ENCODE results near the gene HYI. TPM values are rescaled to one million over a fixed set of nuclear protein-coding genes. Genes with fewer than 3 reads are reported as not detected.

Gene HYI
- total RNA-seq, 2 donors from 2014 or later: 5.7 to 25.8 TPM

DNA sequence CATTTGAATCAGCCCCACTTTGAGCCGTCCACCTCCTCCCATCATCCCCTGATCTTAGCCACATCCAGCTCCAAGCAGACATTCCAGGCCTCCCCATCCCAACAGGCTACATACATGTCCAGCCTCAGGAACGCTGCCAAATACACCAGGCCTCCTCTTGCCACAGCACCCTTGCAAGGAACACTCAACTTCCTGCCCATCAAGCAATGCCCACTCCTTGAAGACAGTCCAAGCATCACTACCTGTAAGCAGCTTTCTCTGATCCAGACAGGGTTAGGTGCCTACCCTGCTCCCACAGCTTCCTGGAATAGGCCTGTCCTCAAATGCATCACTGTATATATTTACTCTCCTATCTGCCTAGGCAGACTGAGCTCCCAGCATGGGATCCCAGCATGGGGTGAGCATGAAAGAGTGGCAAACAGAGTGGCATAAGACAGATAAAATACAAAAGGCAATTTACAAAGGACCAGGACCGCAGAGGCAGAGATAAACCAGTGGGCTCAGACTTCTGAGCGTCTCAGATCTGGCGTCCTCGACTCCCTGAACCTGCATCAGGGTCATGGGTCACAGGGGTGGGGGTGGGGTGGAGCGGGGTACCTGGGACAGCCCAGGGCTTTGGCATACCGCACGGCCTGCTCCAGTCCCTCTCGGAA, 816 bp downstream of the HYI start:
- peak; percentile 3 for ATAC-seq (replicated peaks)
- Mint-ChIP-seq H3K4me1 (peaks cover 22% of the 10 kb centered on the region), H3K4me3 (peak overlapping the region; percentile 71), H3K36me3 (ENCODE audit: low read depth) (peaks cover 40% of the 10 kb centered on the region), H3K9me3 (no peaks in the 10 kb centered on the region), H3K27ac (peak overlapping the region; percentile 81), H3K27me3 (peaks cover under 1% of the 10 kb centered on the region)

DNA sequence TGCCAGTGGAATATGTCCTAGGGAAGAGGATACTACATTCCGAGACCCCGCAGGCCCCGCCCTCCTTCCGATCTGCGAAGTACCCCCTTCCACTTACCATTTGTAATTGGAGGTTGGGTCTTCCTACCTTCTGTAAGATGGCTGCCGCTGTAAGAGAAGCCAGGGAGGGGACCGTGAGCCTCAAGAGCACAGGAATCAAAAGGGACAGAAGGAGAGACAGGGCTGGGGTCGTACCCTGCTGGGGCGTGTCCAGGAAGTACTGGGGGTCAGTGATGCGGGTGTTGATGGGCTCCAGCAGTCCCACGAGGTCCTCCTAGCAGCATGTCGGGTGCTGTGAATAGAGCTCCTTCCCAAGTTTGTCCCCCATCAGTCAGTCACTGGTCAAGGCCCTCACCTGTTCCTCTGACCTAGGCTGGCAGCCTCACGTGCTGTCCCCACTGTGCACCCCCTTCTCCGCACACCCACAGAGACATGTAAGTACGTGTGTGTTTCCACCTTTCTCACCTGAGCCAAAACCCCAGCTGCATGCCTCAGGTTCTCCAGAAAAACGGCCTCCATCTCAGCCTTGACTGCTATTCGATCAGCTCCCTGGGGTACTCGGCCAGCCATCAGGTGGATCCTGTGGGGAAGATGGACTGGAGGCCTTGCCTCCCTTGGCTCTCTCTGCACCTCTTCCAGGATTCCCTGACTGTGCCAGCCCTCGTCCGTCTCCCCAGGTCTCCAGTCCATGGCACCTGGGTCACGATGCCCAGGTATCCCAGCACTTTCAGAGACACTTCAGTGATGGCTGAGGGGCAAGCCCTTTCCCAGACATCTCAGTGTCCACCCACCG, 1.8 kb downstream of the HYI start:
- Mint-ChIP-seq H3K9me3 (no peaks in the 10 kb centered on the region), H3K36me3 (ENCODE audit: low read depth) (peaks cover 50% of the 10 kb centered on the region), H3K27me3 (no peaks in the 10 kb centered on the region), H3K27ac (no peak overlapping the region), H3K4me1 (peaks cover 22% of the 10 kb centered on the region), H3K4me3 (peak overlapping the region; percentile 71)
- no peak for ATAC-seq (replicated peaks)

DNA sequence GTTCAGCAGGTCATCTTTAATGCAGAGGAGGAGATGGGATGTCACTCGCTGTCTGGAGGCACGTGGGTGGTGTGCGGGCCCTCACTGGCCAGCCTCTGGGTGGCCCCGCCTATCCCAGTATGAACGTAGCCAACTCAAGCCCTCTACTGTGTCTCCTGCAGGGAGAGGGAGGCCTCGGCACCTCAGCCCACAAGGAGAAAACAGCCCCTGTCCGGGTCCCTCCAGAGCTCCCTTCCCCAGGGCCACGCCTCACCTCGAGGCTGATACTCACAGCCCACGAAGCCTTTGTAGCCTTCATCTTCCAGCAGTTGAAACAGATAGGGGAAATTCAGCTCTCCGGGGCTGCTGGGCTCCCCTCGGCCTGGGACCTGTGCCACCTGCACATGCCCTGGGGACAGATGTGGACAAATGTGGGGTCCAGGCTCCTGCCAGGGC, 2.6 kb downstream of the HYI start:
- Mint-ChIP-seq H3K4me3 (no peak overlapping the region), H3K9me3 (no peaks in the 10 kb centered on the region), H3K36me3 (ENCODE audit: low read depth) (peaks cover 57% of the 10 kb centered on the region), H3K27ac (peak overlapping the region; percentile 43), H3K27me3 (no peaks in the 10 kb centered on the region), H3K4me1 (peaks cover 22% of the 10 kb centered on the region)
- no peak for ATAC-seq (replicated peaks)

DNA sequence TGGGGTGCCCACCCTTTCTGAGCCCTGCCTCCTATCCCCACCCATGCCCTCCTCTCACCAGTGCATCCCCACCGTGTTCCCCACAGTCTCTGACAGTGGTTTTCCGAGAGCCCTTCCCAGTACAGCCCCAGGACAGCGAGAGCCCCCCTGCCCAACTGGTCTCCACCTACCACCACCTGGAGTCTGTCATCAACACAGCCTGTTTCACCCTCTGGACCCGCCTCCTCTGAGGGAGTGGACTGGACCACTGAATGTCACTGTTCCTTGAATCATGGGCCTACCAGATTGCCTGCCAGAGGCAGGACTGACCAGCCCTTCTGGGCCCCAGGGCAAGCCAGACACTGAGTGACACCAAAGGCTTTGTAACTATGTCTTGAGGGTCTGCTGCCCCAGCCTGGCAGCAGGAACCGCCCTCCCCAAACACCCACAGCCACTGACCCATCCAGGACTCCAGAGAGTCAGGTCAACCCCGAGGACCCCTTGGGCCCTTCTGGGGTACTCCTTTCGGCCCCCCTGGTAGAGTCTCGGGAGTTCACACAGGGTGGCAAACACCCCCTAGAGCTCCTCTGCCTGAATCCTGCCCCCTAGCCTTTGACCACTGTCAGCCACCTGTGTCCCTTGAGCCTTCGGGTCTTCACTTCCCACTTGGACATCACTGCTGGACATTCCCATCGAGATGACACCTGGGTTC, 3.3 kb downstream of the HYI start:
- H3K4me3 Mint-ChIP-seq: no peak overlapping the region
- peak overlapping the region; percentile 43 for H3K27ac Mint-ChIP-seq
- no peaks in the 10 kb centered on the region for H3K9me3 Mint-ChIP-seq
- ATAC-seq (replicated peaks): no peak
- peaks cover 17% of the 10 kb centered on the region for H3K4me1 Mint-ChIP-seq
- no peaks in the 10 kb centered on the region for H3K27me3 Mint-ChIP-seq
- H3K36me3 Mint-ChIP-seq (ENCODE audit: low read depth): peaks cover 65% of the 10 kb centered on the region

DNA sequence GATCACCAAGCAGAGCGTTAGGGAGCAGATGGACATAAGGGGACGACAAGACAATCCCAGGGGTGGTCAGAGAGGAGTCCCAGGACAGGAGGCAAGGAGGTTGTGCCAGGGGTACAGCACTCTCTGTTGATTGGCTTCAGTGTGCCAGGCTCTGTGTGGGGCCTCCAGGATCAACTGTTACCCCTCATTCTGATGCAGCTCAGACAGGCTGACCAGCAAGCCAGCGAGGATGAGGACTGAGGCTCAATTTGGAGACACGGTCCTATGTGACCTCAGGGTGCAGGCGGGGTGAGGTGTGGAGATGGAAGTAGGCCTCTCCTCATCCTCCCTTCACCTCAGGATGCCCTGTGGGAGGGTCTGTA, 4.0 kb downstream of the HYI start:
- Mint-ChIP-seq H3K4me3 (no peak overlapping the region), H3K36me3 (ENCODE audit: low read depth) (peaks cover 72% of the 10 kb centered on the region), H3K9me3 (no peaks in the 10 kb centered on the region), H3K27me3 (no peaks in the 10 kb centered on the region), H3K4me1 (peaks cover 15% of the 10 kb centered on the region), H3K27ac (no peak overlapping the region)
- ATAC-seq (replicated peaks): no peak

DNA sequence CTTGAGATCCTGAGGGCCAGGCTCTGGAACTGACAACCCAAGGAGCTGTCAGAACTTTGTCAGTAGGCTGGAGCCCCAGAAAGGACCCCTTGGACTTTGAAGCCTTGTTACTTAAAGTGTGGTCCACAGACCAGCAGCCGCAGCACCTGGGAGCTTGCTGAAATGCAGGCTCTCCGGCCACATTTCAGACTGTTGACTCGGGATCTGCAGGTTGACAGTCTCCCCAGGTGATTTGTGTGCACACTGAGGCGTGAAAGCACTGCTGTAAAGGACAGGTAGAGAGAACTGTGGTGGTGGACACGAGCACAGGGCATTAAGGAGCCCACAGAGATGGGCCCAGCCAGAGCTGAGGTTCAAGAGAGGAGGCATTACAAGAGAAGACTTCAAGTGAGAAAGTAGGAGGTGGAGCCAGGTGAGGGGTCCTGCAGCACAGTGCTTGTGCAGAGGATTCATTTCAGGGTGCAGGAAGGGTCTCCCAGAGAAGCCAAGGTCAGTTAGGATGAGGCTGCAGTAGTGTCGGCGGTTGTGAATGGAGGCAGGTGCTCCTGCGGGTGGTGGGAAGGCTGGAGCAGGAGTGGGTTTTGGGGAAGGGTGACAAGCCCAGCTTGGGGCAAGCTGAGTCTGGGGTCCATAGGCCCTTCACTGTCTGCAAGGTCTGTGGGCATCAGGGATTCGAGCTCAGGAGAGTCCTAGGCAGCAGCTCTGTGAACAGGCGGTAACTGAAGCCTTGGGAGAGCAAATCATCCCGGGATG, 4.6 kb downstream of the HYI start:
- no peaks in the 10 kb centered on the region for H3K27me3 Mint-ChIP-seq
- H3K4me1 Mint-ChIP-seq: peaks cover 9% of the 10 kb centered on the region
- ATAC-seq (replicated peaks): no peak
- H3K27ac Mint-ChIP-seq: no peak overlapping the region
- no peaks in the 10 kb centered on the region for H3K9me3 Mint-ChIP-seq
- no peak overlapping the region for H3K4me3 Mint-ChIP-seq
- peaks cover 78% of the 10 kb centered on the region for H3K36me3 Mint-ChIP-seq (ENCODE audit: low read depth)

DNA sequence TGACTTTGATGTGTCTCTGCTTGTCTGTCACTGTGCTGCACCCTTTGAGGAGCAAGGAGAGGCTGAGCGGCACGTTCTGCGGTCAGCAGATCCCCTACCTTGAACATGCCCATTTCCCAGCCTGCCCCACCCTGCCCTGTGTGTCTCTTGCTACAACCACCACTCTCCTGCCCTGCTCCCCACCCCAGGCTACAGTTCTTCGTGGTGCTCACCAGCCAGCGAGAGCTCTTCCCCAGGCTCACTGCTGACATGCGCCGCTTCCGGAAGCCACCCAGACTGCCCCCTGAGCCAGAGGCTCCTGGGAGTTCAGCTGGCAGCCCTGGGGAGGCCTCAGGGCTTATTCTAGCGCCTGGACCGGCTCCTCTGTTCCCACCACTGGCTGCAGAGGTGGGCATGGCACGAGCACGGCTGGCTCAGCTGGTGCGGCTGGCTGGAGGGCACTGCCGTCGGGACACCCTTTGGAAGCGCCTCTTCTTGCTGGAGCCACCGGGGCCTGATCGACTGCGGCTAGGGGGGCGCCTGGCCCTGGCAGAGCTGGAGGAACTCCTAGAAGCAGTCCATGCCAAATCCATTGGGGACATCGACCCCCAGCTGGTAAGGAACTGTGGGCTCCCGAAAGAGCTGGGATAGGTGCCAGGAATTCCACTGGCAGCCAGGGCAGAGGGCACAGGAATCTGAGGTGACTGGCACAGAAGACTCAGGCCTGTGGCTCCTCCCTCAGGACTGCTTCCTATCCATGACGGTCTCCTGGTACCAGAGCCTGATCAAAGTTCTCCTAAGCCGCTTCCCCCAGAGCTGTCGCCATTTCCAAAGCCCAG, 5.6 kb downstream of the HYI start:
- H3K4me1 Mint-ChIP-seq: peaks cover 9% of the 10 kb centered on the region
- peaks cover 88% of the 10 kb centered on the region for H3K36me3 Mint-ChIP-seq (ENCODE audit: low read depth)
- H3K27me3 Mint-ChIP-seq: no peaks in the 10 kb centered on the region
- no peak overlapping the region for H3K4me3 Mint-ChIP-seq
- no peak overlapping the region for H3K27ac Mint-ChIP-seq
- H3K9me3 Mint-ChIP-seq: no peaks in the 10 kb centered on the region
- no peak for ATAC-seq (replicated peaks)

DNA sequence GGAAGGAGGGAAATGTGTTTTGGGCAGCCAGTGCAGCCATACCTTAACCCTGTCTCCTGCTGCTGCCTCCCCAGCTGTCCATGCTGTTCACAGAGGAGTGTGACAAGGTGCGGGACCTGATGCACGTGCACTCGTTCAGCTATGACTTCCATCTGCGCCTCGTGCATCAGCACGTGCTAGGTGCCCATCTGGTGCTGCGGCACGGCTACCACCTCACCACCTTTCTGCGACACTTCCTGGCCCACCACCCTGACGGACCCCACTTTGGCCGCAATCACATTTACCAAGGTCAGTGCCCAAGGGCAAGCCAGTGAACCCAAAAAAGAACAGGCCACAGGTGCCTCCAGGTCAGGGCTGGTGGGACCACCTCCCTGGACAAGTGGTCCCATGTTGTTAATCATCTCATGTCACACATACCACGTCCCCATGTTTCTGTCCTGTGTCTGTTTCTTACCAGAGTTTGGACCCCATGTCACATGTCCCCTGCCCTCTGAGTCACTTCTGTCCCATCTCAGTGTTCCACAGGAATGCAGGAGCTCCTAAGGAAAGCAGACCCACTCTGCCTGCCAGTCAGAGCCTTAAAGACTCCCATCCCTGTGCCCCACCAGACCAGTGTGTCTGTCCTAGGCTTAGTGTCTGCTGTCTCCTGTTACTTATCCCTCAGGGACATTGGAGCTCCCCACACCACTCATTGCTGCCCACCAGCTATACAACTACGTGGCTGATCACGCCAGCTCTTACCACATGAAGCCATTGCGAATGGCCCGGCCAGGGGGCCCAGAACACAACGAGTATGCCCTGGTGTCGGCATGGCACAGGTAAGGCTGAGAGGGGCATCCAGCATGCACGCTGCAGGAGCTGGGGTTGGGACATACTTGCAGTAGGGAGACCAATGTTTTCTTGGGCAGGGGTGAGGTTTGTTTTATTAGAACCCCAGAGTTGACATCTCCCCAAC, 6.6 kb downstream of the HYI start:
- no peaks in the 10 kb centered on the region for H3K4me1 Mint-ChIP-seq
- no peaks in the 10 kb centered on the region for H3K27me3 Mint-ChIP-seq
- no peak overlapping the region for H3K27ac Mint-ChIP-seq
- no peaks in the 10 kb centered on the region for H3K9me3 Mint-ChIP-seq
- ATAC-seq (replicated peaks): no peak
- H3K4me3 Mint-ChIP-seq: no peak overlapping the region
- H3K36me3 Mint-ChIP-seq (ENCODE audit: low read depth): peaks cover 88% of the 10 kb centered on the region

DNA sequence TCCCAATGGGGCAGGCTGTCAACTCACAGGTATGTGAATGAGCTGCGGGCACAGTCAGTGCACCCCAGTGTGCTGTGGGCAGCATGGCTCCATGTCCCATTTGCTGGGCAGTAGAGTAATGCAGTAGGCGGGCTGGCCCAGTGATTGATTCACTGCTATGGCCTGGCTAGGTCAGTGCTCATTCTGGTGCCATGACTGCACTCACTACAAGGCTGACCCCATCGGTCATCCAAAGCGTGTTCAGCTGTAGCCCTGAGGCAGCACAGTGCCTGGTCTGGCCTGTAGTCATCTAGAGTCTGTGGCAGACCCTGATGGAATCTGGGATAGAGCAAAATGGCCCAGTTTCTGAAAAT, 7.4 kb downstream of the HYI start:
- Mint-ChIP-seq H3K27me3 (no peaks in the 10 kb centered on the region), H3K27ac (no peak overlapping the region), H3K36me3 (ENCODE audit: low read depth) (peaks cover 93% of the 10 kb centered on the region), H3K4me1 (no peaks in the 10 kb centered on the region), H3K4me3 (no peak overlapping the region), H3K9me3 (no peaks in the 10 kb centered on the region)
- ATAC-seq (replicated peaks): no peak

DNA sequence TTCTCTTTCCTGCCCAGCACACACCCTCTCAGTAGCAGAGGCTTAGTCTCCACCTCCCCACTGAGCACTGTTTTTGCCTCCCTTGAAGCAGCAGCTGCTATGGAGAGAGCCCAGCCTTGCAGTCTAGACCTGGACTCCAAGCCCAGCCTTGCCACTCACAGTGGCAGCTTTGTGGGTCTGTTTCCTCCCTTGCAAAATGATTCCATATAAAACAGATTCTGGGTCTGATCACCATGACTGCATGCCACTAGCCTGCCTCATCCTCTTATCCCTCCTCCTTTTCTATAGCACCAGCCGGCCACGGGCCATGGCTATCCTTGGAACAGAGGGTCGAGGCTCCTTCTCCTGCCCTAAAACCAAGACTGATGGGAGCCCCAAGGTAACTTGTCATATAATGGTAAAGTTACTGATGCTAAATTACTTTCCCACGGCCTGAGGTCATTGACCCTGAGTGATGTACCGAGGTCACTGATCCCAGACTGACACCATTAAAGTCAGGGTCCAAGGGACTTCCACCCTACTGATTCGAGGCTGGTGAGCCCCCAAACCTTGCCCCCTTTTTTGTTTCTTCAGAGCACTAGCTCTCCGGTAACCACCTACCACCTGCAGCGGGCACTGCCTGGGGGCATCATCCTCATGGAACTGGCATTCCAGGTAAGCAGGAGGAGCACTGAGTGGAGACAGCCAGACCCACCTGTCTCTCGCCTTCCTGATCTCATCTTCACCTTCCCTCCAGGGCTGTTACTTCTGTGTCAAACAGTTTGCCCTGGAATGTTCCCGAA, 7.9 kb downstream of the HYI start:
- Mint-ChIP-seq H3K4me1 (no peaks in the 10 kb centered on the region), H3K4me3 (no peak overlapping the region), H3K36me3 (ENCODE audit: low read depth) (peaks cover 95% of the 10 kb centered on the region), H3K27ac (peak overlapping the region; percentile 69), H3K27me3 (no peaks in the 10 kb centered on the region), H3K9me3 (no peaks in the 10 kb centered on the region)
- ATAC-seq (replicated peaks): no peak

DNA sequence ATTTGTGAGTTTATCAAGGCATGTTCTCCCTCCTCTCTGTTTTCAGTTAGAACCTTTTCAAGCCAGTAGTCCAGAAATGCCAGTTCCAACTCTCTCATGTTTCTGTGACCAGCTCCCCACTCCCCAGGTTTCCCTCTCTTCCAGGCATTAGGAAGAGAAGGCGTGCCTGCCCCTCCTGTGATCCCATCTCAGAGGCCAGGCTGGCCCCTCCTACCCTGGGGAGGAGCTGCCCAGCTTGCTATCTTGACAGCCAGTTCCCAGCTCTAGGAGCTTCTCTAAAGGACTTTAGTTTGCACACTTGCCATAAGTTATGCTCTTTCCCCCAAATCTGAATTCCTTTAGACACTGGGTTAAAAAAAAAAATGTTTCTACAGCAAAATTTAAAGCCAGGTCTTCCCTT, 8.9 kb downstream of the HYI start:
- Mint-ChIP-seq H3K27ac (peak overlapping the region; percentile 69), H3K27me3 (no peaks in the 10 kb centered on the region), H3K36me3 (ENCODE audit: low read depth) (peaks cover 95% of the 10 kb centered on the region), H3K4me1 (no peaks in the 10 kb centered on the region), H3K4me3 (no peak overlapping the region), H3K9me3 (no peaks in the 10 kb centered on the region)
- ATAC-seq (replicated peaks): no peak

DNA sequence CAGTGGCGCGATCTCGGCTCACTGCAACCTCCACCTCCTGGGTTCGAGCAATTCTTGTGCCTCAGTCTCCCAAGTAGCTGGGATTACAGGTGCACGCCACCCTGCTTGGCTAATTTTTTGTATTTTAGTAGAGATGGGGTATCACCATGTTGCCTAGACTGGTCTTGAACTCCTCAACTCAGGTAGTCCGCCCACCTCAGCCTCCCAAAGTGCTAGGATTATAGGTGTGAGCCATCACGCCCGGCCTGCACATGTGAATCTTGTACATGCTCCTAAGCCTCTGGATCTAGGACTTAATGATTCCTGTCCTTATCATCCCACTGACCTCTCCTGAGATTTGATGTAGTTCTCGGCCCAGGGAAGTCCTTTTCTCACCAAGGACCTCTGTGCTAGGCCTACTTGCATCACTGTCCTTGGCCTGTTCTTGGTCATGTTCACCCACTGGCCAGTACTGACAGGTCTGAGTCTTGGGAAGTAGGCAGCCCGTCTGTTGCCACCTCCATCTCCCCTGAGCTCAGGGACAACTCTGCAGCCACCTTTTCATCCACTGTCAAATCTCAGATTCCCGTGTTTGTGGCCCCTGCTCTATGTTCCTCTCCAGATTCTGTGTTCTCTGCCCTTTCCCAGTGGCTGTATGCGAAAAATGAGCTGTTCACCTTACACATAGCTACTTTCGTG, 9.4 kb downstream of the HYI start:
- no peaks in the 10 kb centered on the region for H3K9me3 Mint-ChIP-seq
- no peaks in the 10 kb centered on the region for H3K27me3 Mint-ChIP-seq
- H3K36me3 Mint-ChIP-seq (ENCODE audit: low read depth): peaks cover 94% of the 10 kb centered on the region
- ATAC-seq (replicated peaks): no peak
- H3K4me1 Mint-ChIP-seq: no peaks in the 10 kb centered on the region
- no peak overlapping the region for H3K4me3 Mint-ChIP-seq
- peak overlapping the region; percentile 69 for H3K27ac Mint-ChIP-seq

Measured in activated T-helper 17 cell treated with anti-CD3 and anti-CD28 coated beads, Interleukin-2, amount 50 U/mL, for 72 hours (primary cell).